ENCODE measurements around the gene AKAIN1.

The AKAIN1 gene

DNA sequence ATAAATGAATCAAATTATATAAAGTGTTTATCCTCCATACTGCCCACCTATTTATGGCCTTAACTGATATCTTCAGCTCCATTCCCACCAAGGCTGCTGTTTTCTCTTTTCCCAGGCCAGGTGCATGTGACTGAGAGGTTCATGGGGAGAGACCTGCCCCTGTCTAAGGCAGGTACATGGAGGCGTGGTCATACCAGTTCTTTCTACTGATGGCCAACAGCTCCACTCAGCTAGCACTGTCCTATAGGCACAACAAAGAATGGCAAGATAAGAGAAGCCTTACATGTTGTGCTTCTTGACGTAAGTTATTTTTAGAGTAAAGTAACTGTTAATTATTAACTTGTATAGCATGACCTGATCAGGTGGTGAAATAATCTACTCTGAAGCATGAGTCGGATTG is 16.8 kb downstream of the AKAIN1 start:
- Histone ChIP-seq H3K4me2 (no peak overlapping the region), H3K27ac (no peak overlapping the region), H3K4me3 (IDR thresholded peaks at IDR 0.05; ENCODE audit: insufficient read depth, low read depth, low read length) (no peak overlapping the region), H2AFZ (ENCODE audit: low read depth) (no peak overlapping the region), H3K27me3 (ENCODE audit: insufficient read depth, low read depth) (no peaks in the 10 kb centered on the region), H4K20me1 (ENCODE audit: insufficient read depth) (no peaks in the 10 kb centered on the region), H3K36me3 (ENCODE audit: insufficient read depth) (no peaks in the 10 kb centered on the region), H3K9ac (no peak overlapping the region), H3K4me1 (ENCODE audit: low read depth, poor library complexity, severe bottlenecking) (no peaks in the 10 kb centered on the region), H3K79me2 (ENCODE audit: insufficient read depth, low read depth) (no peaks in the 10 kb centered on the region)
- TF ChIP-seq, protein P1, sequence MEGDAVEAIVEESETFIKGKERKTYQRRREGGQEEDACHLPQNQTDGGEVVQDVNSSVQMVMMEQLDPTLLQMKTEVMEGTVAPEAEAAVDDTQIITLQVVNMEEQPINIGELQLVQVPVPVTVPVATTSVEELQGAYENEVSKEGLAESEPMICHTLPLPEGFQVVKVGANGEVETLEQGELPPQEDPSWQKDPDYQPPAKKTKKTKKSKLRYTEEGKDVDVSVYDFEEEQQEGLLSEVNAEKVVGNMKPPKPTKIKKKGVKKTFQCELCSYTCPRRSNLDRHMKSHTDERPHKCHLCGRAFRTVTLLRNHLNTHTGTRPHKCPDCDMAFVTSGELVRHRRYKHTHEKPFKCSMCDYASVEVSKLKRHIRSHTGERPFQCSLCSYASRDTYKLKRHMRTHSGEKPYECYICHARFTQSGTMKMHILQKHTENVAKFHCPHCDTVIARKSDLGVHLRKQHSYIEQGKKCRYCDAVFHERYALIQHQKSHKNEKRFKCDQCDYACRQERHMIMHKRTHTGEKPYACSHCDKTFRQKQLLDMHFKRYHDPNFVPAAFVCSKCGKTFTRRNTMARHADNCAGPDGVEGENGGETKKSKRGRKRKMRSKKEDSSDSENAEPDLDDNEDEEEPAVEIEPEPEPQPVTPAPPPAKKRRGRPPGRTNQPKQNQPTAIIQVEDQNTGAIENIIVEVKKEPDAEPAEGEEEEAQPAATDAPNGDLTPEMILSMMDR (conservative IDR thresholded peaks at IDR 0.05; ENCODE audit: low read depth, low read length) = no peak

DNA sequence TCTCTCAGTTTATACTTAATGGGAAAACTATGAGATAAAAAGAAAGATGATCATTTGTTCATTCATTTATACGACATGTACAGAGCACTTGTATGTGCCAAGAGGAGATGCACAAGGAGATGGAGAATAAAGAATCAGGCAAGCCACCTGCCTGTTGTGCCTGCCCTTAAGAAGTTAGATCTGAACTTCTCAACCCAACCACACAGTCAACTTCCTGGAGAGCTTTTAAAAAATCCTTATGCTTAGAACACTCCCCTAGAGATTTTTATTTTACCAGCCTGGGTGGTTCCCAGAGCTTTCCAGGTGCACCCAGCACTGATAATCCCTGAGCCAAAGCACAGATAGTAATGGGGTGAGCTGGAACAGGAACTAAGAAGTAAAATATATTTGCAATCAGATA is 18.5 kb downstream of the AKAIN1 start:
- Histone ChIP-seq H3K4me1 (ENCODE audit: low read depth, poor library complexity, severe bottlenecking) (no peaks in the 10 kb centered on the region), H2AFZ (ENCODE audit: low read depth) (no peak overlapping the region), H3K27me3 (ENCODE audit: insufficient read depth, low read depth) (no peaks in the 10 kb centered on the region), H4K20me1 (ENCODE audit: insufficient read depth) (no peaks in the 10 kb centered on the region), H3K27ac (no peak overlapping the region), H3K36me3 (ENCODE audit: insufficient read depth) (no peaks in the 10 kb centered on the region), H3K79me2 (ENCODE audit: insufficient read depth, low read depth) (no peaks in the 10 kb centered on the region), H3K9ac (no peak overlapping the region), H3K4me3 (IDR thresholded peaks at IDR 0.05; ENCODE audit: insufficient read depth, low read depth, low read length) (no peak overlapping the region), H3K4me2 (no peak overlapping the region)
- TF ChIP-seq, protein P1 (conservative IDR thresholded peaks at IDR 0.05; ENCODE audit: low read depth, low read length) = no peak

DNA sequence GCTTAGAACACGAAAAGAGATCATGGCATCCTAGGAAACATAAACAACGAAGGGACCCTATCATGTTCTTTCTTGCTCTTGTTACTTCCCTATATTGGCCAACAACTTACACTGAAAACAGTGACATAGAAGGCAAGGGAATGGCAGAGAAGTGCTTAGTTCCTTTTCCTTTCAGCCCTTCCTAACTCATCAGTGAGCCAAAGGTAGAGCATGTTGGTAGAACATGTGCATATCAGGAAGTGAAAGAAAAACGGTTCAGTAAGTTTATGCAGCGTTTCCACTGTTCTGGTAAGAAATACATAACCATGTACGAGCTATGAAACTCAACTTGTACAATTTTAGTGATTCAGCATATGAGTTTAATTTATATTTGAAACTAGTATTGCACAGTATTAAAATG is 21.7 kb downstream of the AKAIN1 start:
- Histone ChIP-seq H4K20me1 (ENCODE audit: insufficient read depth) (no peaks in the 10 kb centered on the region), H3K79me2 (ENCODE audit: insufficient read depth, low read depth) (no peaks in the 10 kb centered on the region), H3K9ac (no peak overlapping the region), H2AFZ (ENCODE audit: low read depth) (no peak overlapping the region), H3K27me3 (ENCODE audit: insufficient read depth, low read depth) (no peaks in the 10 kb centered on the region), H3K4me1 (ENCODE audit: low read depth, poor library complexity, severe bottlenecking) (no peaks in the 10 kb centered on the region), H3K4me2 (no peak overlapping the region), H3K4me3 (IDR thresholded peaks at IDR 0.05; ENCODE audit: insufficient read depth, low read depth, low read length) (no peak overlapping the region), H3K36me3 (ENCODE audit: insufficient read depth) (no peaks in the 10 kb centered on the region), H3K27ac (no peak overlapping the region)
- TF ChIP-seq, protein P1 (conservative IDR thresholded peaks at IDR 0.05; ENCODE audit: low read depth, low read length) = no peak

DNA sequence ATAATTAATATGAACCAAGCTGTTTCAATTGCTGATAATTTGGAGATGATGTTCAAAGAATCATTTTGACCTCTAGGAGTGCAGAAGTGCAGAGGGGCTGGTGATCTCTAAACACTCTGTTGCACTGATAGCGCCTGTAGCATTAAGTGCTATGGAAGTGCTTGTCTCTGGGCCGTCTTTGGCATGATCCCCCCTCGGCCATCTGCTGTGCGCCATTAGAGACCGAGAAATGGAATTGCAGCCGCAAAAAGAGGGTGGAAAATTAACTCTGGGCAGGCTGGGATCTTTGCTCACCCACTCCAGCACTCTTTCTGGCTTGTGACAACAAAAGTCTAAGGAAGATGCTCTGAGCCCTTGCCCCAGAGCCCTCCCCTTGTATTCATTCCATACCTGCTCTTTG is 23.4 kb downstream of the AKAIN1 start:
- H3K9ac ChIP-seq = no peak overlapping the region
- H3K27me3 ChIP-seq (ENCODE audit: insufficient read depth, low read depth) = no peaks in the 10 kb centered on the region
- no peaks in the 10 kb centered on the region for H3K4me1 ChIP-seq (ENCODE audit: low read depth, poor library complexity, severe bottlenecking)
- no peak overlapping the region for H3K4me2 ChIP-seq
- TF ChIP-seq, protein P1 (conservative IDR thresholded peaks at IDR 0.05; ENCODE audit: low read depth, low read length) = no peak
- H4K20me1 ChIP-seq (ENCODE audit: insufficient read depth) = no peaks in the 10 kb centered on the region
- no peaks in the 10 kb centered on the region for H3K79me2 ChIP-seq (ENCODE audit: insufficient read depth, low read depth)
- no peak overlapping the region for H3K4me3 ChIP-seq (IDR thresholded peaks at IDR 0.05; ENCODE audit: insufficient read depth, low read depth, low read length)
- H3K36me3 ChIP-seq (ENCODE audit: insufficient read depth) = no peaks in the 10 kb centered on the region
- H2AFZ ChIP-seq (ENCODE audit: low read depth) = no peak overlapping the region
- no peak overlapping the region for H3K27ac ChIP-seq

DNA sequence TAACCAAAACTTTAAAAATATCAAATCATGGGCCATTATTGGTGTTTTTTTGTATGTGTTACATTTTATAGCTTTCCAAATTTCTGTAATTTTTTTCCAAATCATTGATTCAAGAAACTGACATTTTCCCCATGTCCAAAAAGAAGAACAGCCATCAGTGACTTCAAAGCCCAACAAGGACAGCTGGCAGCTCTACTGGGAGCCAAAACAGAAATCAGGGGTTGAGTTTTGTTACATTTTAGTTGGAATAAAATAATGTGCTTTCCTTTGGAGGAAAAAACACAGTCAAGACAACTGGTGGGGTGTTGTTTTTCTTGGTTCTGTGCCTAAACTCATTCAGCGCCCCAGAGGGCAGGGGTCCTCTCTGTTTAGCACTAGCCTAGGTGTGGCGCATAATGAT is 23.8 kb downstream of the AKAIN1 start:
- no peaks in the 10 kb centered on the region for H4K20me1 ChIP-seq (ENCODE audit: insufficient read depth)
- no peak overlapping the region for H3K4me3 ChIP-seq (IDR thresholded peaks at IDR 0.05; ENCODE audit: insufficient read depth, low read depth, low read length)
- H3K4me2 ChIP-seq = no peak overlapping the region
- H3K27me3 ChIP-seq (ENCODE audit: insufficient read depth, low read depth) = no peaks in the 10 kb centered on the region
- TF ChIP-seq, protein P1 (conservative IDR thresholded peaks at IDR 0.05; ENCODE audit: low read depth, low read length) = no peak
- H3K4me1 ChIP-seq (ENCODE audit: low read depth, poor library complexity, severe bottlenecking) = no peaks in the 10 kb centered on the region
- no peaks in the 10 kb centered on the region for H3K79me2 ChIP-seq (ENCODE audit: insufficient read depth, low read depth)
- H3K36me3 ChIP-seq (ENCODE audit: insufficient read depth) = no peaks in the 10 kb centered on the region
- H3K27ac ChIP-seq = no peak overlapping the region
- no peak overlapping the region for H3K9ac ChIP-seq
- H2AFZ ChIP-seq (ENCODE audit: low read depth) = no peak overlapping the region
